AG08395 (cell line): ENCODE measurements around the gene LANCL3.
"Not testable (repeated sequence)": the region's sequence is repeated elsewhere in the genome, so short reads cannot be mapped to it uniquely, and the experiment has no call there.

Experiments used
- DNase-seq: peaks from one replicate; pipeline ENCODE4 v3.0.0; 2012; ENCODE audit warnings: mixed read lengths, low spot score

Gene LANCL3

DNA sequence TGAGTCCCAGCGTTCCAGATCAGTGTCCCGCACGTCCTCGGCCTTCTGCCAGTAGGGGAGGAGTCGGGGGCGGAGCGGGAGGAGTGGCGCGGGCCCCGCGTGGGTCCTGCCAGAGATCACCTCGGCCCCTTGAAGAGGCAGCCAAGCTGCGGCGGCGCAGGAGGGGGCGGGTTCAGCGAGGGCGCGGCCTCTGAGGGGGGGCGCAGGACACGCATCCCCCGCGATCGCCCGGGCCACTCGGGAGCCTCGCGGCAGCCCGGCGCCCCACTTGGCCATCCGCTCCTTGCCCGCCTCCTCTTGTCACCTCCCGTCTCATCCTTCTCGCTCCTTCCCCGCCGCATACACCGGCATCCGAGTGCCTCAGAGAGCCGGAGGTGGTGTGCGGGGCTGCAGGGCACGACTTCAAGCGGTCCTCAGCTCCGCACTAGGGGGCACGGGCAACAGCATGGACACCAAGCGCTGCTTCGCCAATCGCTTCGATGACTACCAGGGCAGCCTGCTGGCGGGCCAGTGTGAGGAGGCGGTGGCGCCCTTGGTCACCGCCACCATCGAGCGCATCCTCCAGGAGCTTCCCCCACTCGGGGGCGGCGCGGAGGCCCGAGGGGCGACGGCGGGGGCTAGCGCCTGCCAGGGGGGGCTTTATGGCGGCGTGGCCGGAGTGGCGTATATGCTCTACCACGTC is at the start of gene LANCL3:
Gene LANCL3 (plus strand): TSS at position 236 of the 682 bp plus-strand sequence. CDS start 210 bp downstream, at position 446.
- DNase-seq = not testable (repeated sequence)

DNA sequence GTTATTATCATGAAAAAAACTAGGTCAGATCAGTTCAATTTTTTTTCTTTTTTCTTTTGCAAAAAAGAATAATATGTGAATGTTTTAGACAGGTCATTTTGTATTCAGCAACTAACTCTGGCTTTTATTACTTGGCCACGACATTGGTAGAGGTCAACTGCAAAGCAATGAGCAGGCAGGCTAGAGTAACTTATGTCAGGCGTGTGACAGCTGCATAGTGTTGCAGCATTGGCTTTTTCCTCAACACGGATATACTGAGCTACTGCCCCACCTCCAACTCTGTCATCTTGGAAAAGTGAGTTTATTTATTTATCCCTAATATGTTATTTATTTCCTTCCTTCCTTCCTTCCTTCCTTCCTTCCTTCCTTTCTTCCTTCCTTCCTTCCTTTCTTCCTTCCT is 47.8 kb upstream of the LANCL3 start:
- DNase-seq = not testable (repeated sequence)

DNA sequence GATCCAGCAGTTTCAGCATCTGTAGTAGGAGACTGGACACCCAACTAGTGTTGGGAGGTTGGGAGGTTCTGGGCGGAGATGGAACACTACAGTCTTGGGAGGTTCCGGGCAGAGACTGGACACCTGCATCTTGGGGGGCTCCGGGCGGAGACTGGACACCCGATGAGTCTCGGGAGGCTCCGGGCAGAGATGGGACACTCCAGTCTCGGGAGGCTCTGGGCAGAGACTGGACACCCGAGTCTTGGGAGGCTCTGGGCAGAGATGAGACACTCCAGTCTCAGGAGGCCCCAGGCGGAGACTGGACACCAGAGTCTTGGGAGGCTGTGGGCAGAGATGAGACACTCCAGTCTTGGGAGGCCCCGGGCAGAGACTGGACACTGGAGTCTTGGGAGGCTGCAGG is 29.5 kb upstream of the LANCL3 start:
- no peak for DNase-seq

DNA sequence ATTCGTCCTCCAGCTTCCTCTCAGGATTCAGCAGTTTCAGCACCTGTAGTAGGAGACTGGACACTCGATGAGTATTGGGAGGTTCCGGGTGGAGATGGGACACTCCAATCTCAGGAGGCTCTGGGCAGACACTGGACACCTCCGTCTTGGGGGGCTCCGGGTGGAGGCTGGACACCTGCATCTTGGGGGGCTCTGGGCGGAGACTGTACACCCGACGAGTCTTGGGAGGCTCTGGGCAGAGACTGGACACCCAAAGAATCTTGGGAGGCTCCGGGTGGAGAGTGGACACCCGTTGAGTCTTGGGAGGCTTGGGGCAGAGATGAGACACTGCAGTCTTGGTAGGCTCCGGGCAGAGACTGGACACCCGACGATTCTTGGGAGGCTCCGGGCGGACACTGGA is 28.7 kb upstream of the LANCL3 start:
- no peak for DNase-seq

DNA sequence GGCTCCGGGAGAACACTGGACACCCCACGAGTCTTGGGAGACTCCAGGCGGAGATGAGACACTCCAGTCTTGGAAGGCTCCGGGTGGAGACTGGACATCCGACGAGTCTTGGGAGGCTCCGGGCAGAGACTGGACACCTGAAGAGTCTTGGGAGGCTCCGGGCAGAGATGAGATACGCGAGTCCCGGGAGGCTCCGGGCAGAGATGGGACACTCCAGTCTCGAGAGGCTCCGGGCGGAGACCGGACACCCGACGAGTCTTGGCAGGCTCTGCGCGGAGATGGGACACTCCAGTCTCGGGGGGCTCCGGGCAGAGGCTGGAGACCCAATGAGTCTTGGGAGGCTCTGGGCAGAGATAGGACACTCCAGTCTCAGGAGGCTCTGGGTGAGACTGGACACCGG is 28.1 kb upstream of the LANCL3 start:
- DNase-seq = no peak

DNA sequence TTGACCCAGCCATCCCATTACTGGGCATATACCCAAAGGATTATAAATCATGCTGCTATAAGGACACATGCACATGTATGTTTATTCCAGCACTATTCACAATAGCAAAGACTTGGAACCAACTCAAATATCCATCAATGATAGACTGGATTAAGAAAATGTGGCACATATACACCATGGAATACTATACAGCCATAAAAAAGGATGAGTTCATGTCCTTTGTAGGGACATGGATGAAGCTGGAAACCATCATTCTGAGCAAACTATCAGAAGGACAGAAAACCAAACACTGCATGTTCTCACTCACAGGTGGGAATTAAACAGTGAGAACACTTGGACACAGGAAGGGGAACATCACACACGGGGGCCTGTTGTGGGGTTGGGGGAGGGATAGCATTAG is 26.9 kb upstream of the LANCL3 start:
- DNase-seq = not testable (repeated sequence)

DNA sequence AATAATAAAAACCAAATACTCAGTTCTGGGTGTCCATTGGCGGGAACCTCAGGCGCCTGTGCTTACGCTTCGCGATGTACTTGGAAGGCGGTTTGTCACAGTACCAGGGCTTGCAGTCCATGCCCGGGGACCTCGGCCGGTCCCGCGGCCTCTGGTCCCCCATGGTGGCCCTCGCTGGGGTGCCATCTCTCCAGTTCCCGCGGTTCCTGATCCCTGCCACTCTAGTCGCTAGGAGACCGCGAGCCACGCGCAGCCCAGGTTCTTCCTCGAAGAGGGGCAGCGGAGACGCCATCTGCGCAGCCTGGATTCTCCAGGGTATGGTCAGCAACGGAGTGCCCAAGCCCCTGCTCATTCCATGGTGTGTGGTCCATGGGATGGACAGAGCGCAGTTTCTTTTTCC is 26.4 kb upstream of the LANCL3 start:
- no peak for DNase-seq

DNA sequence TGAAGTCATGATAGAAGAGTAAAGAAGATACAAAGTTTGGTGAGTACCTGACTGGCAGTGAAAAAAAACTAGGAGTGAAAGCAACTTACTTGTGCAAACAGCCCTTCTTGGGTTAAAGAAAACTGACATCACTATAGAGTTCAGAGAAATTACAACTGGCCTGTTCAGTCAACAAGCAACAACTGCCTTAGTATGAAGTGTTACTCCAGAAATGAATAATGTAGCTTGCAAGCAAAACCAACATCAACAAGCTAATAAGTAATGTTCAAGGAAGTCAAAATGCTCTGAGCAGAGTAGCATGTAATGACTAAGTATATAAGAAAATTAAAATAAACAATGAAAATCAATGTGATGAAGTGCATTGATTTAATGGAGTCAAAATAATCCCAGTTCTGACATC is 21.8 kb upstream of the LANCL3 start:
- not testable (repeated sequence) for DNase-seq

DNA sequence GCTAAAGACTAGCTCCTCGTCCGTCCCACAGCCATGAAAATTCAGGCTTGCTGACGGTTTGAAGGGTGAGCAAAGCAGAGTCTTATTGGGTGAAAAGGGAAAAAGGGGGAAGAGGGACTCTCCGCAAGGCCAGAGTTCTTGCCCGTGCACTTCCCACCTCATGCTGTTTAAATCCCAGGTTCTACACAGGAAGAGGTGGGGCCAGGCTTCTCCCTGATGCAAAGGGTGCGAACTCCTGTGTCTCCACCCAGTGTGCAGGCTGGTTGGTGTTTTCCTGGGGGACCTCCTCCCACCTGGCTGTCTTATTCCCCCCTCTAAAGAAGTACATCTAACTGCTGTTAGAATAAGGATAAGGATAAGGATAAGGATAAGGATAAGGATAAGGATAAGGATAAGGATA is 18.0 kb upstream of the LANCL3 start:
- no peak for DNase-seq

DNA sequence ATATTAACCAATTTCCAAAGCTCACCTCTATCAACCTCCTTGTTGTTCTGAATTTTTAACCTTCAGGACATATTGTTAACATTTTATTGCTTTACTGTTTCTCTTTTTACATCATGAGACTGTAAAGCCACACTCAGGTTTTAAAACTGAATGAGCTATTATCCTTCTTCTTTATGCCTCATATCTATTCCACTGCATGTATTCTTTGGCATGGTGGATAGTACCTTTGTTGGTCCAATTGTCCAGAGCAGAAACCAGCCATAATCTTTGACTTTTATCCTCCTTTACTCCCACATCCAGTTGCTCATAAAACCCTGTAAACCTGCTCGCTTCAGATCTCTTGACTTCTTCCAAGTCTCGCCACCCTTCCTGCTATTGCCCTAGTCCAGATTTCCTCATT is 6.2 kb upstream of the LANCL3 start:
- not testable (repeated sequence) for DNase-seq

DNA sequence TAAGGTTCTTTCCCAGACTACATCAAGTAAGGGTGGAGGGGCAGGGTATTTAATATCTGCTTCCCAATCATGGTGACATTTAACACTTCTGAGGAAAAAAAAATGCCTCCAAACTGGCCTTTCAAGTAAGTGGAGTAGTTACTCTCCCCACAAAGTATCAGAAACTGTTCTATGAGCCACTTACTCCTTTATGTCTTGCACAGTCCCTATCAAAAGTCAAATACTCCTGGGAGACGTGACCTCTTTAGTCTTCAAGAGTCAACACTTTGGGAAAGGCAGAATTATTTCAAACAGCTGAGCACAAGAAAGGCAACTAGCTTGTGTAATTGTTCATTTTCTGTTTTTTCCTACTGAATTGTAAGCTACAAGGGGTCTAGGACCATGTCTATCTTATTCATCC is 1.1 kb upstream of the LANCL3 start:
- DNase-seq = not testable (repeated sequence)

DNA sequence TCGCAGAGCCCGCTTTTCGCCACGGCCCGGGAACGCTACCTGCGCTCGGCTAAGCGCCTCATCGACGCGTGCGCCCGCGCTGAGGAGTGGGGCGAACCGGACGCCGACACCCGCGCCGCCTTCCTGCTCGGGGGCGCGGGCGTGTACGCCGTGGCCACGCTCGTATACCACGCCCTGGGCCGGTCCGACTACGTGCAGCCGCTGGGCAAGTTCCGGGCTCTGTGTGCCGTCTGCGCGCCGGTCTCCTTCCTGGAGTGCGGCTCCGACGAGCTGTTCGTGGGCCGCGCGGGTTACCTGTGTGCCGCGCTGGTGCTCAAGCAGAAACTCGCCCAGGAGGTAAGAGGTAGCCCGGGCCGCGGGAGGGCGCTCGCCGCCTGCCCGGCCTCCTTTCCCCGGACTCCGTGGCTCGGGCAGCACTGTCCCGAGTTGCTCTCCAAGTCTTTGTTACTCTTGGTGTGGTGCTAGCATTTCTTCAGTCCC is 687 bp downstream of the LANCL3 start:
- not testable (repeated sequence) for DNase-seq

DNA sequence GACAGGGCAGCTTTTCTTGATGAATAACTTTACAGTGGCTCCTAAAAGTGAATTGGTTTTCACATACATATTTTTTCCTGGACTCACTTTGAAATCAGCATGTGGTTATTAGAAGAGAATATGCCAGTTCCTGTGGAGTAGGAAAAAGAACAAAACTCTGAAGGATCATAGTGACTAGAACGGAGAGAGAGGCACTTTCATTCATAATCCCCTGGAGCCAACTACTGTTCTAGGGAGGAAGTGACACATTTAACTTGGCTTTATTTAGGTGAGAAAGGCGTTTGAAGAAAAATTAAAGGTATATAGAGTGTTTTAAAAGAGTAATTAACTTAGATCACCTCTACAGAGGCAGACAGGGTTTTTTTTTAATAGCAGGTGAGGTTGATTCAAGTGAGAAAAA is 1.7 kb downstream of the LANCL3 start:
- DNase-seq = not testable (repeated sequence)

DNA sequence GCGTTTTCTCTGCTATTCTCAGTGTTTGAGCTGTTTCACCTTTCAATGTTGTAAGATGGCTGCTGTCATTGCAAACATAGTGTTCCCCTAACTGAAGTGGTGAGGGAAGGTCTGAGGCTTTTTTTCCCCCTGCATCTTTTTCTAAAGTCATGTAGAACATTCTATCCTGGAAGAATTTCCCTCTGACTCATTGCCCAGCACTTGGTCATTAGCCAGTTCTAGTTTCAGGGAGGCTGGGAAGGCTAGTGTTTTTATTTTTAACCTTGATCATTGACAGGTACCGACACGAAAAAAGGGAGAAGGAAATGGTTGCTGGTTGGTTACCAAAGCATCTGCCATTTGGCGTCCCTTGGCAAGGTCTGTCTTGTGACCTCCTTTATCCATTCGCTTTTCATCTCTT is 6.6 kb downstream of the LANCL3 start:
- no peak for DNase-seq

DNA sequence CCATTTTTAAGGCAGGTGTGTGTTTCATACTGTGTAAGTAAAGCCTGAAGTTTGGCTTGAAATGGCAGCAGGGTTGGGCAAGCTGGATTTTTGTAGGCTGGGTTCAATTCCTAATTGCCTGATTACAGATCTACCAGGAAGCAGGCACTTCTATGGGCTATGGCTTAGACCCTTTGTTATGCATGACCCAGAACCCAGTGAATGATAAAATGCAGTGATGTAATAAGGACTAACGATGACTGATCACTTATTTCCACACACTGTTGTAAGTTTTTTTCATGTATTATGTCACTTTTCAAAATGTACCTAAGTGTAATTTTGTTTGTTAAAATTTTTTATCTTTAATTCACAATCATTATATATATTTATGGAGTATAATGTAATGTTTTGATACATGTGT is 8.6 kb downstream of the LANCL3 start:
- no peak for DNase-seq

DNA sequence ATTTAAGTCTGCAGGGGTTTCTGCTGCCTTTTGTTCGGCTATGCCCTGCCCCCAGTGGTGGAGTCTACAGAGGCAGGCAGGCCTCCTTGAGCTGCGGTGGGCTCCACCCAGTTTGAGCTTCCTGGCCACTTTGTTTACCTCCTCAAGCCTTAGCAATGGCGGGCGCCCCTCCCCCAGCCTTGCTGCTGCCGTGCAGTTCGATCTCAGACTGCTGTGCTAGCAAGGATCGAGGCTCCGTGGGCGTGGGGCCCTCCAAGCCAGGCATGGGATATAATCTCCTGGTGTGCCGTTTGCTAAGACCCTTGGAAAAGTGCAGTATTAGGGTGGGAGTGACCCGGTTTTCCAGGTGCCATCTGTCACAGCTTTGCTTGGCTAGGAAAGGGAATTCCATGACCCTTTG is 15.9 kb downstream of the LANCL3 start:
- not testable (repeated sequence) for DNase-seq

DNA sequence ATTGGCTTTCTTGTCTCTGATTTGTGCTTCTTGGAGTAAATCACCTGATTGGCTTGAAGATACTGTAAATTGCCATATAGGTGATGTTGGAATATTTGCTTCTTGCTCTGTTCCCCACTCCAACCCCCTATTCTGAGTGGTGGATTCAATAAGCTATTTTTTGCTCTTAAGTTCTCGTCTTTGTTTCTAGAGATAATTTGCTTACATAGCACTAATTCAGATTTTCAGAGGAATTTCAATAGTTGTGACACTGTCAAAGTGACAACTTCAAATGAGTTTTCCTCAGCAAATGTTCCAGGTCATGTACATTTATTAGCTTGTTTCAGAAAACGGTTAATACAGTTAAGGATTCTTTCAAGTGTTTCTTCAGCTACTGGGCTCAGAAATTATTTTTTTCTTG is 18.6 kb downstream of the LANCL3 start:
- DNase-seq = no peak

DNA sequence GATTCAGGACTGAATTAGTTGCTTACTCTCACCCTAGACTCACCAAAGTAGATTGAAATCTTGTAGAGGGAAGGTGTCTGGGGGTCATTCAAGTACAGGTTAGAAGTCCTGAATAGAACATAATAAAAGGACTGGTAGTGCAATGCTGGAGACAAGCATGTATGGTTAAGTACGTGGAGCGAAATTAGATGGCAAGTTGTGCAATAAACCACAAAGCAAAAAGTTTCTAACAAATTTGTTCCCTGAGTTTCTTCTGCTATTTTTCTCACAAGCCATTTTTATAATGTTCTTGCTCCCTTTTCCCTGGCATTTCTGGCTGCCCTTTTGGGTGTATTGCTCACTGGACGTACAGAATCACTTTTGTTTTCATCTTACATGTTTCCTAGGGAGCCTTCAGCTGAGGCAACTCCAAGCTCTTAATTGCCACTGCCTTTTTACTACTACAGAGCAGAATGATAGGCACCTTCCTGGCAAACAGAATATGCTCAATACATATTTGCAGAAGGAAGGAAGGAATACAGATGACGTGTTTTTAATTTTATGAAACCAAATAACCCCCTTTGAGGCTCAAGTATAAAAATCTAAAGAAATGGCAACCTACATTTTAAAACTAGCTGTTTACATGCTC is 23.4 kb downstream of the LANCL3 start:
- DNase-seq = no peak

DNA sequence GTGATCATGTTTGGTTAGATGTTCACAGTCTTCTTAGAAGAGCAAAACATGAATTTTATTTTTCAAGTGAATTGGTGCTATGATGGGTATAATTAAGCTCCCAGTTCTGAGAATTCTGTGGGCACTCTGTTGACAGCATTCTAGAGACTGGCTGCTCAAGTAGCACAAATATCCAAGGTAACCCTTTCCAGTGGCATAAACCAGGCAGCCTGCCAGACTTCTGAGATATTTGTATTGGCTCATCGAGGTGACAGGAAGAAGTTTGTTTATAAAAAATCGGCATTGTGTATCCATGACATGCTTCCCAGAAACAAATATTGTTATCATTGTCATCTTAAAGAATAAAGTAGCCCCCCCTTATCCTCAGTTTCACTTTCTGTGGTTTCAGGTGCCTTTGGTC is 28.3 kb downstream of the LANCL3 start:
- DNase-seq = no peak

DNA sequence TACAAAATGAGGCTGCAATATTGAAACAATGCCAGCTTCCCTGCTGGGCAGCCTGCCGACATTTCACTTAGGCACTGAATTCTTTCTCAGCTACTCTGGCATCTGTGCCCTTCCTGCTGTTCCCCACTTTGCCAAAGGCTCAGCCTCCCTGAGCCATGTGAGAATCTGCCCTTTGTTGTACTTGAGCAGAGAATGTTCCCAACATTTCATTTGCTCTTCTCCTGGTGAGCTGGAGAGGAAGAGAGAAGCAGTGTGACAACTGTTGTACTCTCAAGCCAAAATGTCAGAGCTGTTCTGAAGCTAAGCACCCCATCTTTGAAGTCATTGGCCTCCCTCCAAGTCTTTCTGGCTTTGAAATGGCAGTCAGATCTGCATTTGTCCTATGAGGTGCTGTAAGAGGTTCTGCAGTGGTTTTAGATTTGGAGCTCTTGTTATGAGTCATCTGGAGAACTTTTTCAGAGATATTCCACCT is 32.5 kb downstream of the LANCL3 start:
- no peak for DNase-seq

DNA sequence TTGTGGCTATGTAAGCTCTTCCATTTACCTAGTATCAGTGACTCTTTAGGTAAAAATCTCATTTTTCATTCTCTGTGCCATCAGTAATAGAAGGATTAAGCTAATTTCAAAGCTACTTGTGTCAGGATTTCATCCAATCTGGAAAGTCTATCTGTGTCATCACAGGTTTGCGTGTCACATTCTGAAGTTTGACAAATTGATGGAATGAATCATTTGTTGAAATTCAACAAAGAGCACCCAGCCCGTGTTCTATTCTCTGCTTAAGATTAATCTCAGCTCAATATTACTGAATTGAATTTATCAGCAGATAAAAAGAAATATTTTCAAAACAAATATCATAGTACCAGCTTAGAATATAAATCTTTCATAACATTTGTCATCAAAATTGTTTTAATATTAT is 35.8 kb downstream of the LANCL3 start:
- DNase-seq = no peak

DNA sequence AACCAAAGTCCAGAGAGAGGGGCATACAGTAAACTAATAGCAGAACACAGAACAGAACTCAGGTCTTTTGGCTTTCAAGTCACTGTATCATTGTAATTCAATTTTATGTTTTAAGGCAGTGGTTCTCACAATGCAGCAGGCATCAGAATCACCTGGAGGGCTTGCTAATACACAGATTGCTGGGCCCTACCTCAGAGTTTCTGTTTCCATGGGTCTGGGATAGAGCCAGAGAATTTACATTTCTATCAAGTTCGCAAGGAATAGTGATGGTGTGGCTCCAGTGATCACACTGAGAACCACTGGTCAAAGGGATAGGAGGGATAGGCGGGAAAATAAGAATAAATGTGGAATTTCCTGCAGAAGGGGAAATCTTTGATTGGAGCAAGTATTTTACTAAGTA is 36.7 kb downstream of the LANCL3 start:
- DNase-seq = no peak

DNA sequence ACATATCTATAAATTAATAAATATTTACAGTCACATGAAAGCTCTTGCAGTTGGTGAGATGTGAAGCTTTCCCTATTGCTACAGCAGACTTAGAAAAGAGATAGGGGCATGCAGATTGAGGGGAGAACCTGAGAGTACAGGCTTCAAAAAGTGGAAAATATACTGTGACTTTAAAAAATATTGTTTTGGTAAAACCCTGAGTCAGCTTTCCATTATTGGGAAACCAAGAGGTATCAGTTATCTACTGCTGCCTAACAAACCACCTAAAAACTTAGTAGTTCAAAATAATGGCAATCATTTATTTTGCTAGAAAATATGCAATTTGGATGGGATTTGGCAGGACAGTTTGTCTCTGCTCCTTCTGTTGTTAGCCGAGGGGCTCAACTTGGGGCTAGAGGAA is 38.3 kb downstream of the LANCL3 start:
- no peak for DNase-seq

DNA sequence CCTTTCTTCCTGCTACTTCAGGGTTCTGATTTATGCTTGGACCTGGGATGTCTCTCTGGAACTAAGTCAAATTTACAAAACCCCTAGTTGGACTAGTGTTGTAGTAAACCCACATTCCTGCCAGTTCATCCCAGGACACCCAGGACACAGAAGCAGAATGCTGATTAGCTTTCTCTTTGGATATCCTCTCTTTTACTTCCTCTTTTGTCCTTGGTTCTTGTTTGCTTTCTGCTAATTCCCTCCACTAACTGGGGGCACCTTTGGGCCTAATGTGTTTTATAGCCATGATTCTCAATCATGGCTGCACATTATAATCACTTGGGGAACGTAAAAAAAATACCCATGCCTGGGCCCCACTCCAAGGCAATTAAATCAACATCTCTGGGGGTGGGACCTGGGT is 42.5 kb downstream of the LANCL3 start:
- DNase-seq = no peak
